Type B pancreatic cell (in vitro differentiated cells): ENCODE results near the gene USP7. TPM values are rescaled to one million over a fixed set of nuclear protein-coding genes. Genes with fewer than 3 reads are reported as not detected.

Source experiments
- DNase-seq: peaks from one replicate; pipeline ENCODE4 v3.0.0; 2021; ENCODE audit warnings: mixed read lengths; ENCODE audit not compliant: unreplicated experiment; ENCODE audit errors: extremely low spot score
- H3K27ac Mint-ChIP-seq: 2 replicates; pipeline ENCODE4 v1.8.0; 2021; ENCODE audit warnings: mild to moderate bottlenecking, mixed read lengths
- H3K27me3 Mint-ChIP-seq: 2 replicates; pipeline ENCODE4 v1.8.0; 2021; ENCODE audit warnings: mixed read lengths
- H3K36me3 Mint-ChIP-seq: 2 replicates; pipeline ENCODE4 v1.8.0; 2021; ENCODE audit warnings: mixed read lengths
- H3K4me1 Mint-ChIP-seq: one replicate; pipeline ENCODE4 v1.8.0; 2021; ENCODE audit warnings: mixed read lengths; ENCODE audit not compliant: unreplicated experiment
- H3K4me3 Mint-ChIP-seq: 2 replicates; pipeline ENCODE4 v1.8.0; 2021; ENCODE audit warnings: mild to moderate bottlenecking, mixed read lengths
- H3K9me3 Mint-ChIP-seq: 2 replicates; pipeline ENCODE4 v1.8.0; 2021; ENCODE audit warnings: mixed read lengths
- long read RNA-seq: library from polyadenylated mRNA; unstranded; transcript quantifications from one replicate; pipeline ENCODE4 v2.0.0, GENCODE V29; 2020
- total RNA-seq: library from RNA; stranded (reverse); gene quantifications from 2 replicates; pipeline ENCODE4 v1.2.1, GENCODE V29; 2021; ENCODE audit warnings: low replicate concordance
- TF ChIP-seq, protein P1 (sequence below): fragments of 200-600 bp; sonication (generic); conservative IDR thresholded peaks from 2 replicates; pipeline ENCODE4 v1.5.0; 2021; ENCODE audit warnings: antibody characterized with exemption, mild to moderate bottlenecking

USP7 gene
- total RNA-seq, result 106 and 118 TPM in 2 replicates
- long read RNA-seq, full-length matches to known transcripts, result 1 of 44 reads
- long read RNA-seq, partial matches to known transcripts, result 39 of 44 reads
- long read RNA-seq, other reads (novel, unspliced or antisense), result 4 of 44 reads

- DNase-seq, result peak; percentile 94
- TF ChIP-seq, protein P1, sequence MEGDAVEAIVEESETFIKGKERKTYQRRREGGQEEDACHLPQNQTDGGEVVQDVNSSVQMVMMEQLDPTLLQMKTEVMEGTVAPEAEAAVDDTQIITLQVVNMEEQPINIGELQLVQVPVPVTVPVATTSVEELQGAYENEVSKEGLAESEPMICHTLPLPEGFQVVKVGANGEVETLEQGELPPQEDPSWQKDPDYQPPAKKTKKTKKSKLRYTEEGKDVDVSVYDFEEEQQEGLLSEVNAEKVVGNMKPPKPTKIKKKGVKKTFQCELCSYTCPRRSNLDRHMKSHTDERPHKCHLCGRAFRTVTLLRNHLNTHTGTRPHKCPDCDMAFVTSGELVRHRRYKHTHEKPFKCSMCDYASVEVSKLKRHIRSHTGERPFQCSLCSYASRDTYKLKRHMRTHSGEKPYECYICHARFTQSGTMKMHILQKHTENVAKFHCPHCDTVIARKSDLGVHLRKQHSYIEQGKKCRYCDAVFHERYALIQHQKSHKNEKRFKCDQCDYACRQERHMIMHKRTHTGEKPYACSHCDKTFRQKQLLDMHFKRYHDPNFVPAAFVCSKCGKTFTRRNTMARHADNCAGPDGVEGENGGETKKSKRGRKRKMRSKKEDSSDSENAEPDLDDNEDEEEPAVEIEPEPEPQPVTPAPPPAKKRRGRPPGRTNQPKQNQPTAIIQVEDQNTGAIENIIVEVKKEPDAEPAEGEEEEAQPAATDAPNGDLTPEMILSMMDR, result no peak
- Mint-ChIP-seq H3K27me3 (peaks cover 16% of the 10 kb centered on the region), H3K4me1 (peaks cover 41% of the 10 kb centered on the region), H3K36me3 (no peaks in the 10 kb centered on the region), H3K9me3 (no peaks in the 10 kb centered on the region), H3K4me3 (peak within 1 kb of the TSS; percentile 89), H3K27ac (peak within 1 kb of the TSS; percentile 77)
Measured at GRCh38 chr16:8963821-8964441, at the start of gene USP7. USP7 (minus strand) TSS chr16:8963906; CDS start chr16:8963285, 621 bp downstream.

DNA sequence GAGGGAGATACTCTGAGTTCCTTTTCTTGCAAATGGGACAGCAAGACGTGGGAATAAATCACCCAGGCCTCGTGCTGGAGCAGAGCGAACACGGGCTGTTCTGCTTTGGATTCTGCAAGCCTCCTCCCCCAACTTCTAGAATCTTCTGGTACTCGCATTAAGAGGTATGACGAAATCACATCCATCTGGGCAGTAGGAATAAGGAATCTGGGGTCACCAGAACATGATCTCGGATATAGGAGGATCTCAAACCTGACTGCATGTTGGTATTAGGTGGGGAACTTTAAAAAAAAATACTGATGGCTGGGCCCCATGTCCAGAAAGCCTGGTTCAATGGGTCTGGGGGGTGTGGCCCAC, 49.8 kb upstream of the USP7 start:
- Mint-ChIP-seq H3K4me1 (peaks cover under 1% of the 10 kb centered on the region), H3K36me3 (no peaks in the 10 kb centered on the region), H3K9me3 (no peaks in the 10 kb centered on the region), H3K27me3 (peaks cover 6% of the 10 kb centered on the region), H3K27ac (no peak overlapping the region), H3K4me3 (no peak overlapping the region)
- TF ChIP-seq, protein P1, result no peak
- no peak for DNase-seq

DNA sequence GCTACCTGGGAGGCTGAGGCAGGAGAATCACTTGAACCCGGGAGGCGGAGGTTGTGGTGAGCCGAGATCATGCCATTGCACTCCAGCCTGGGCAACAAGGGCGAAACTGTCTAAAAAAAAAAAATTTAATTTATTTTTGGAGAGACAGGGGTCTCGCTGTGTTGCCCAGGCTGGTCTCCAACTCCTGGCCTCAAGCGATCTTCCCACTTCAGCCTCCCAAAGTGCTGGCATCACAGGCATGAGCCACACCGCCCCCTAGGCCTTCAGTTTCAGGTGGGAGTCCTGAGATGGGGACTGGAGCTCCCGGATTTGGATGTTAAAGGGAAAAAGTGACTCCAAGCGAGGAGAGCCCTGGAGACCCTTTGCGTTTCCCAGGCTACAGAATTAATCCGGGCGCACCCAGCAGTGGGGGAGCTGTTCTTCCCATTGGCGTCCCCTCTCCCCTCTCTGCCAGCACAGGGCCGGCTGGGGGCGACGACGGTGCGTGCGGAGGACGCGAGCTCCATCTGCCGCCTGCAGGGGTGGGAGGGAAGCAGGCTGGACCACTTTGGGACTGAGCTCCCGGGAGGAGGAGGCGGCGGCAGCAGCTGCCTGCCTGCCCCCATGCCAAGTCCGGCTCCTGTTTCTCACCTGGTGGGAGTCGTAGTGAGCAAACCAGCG, 49.3 kb upstream of the USP7 start:
- no peak for DNase-seq
- H3K27ac Mint-ChIP-seq, result no peak overlapping the region
- H3K36me3 Mint-ChIP-seq, result no peaks in the 10 kb centered on the region
- H3K27me3 Mint-ChIP-seq, result peaks cover 6% of the 10 kb centered on the region
- H3K4me3 Mint-ChIP-seq, result no peak overlapping the region
- H3K9me3 Mint-ChIP-seq, result no peaks in the 10 kb centered on the region
- peaks cover 3% of the 10 kb centered on the region for H3K4me1 Mint-ChIP-seq
- TF ChIP-seq, protein P1, result peak; percentile 44

GRCh38 chr16:9012330-9012729, 48.6 kb upstream of the USP7 start:
- Mint-ChIP-seq H3K36me3 (no peaks in the 10 kb centered on the region), H3K27ac (no peak overlapping the region), H3K4me3 (no peak overlapping the region), H3K4me1 (peaks cover 5% of the 10 kb centered on the region), H3K27me3 (peaks cover 6% of the 10 kb centered on the region), H3K9me3 (no peaks in the 10 kb centered on the region)
- DNase-seq, result no peak
- TF ChIP-seq, protein P1, result no peak

GRCh38 chr16:9008601-9009260, 45.0 kb upstream of the USP7 start:
- DNase-seq, result peak; percentile 75
- TF ChIP-seq, protein P1, result peak; percentile 90
- Mint-ChIP-seq H3K9me3 (no peaks in the 10 kb centered on the region), H3K27ac (no peak overlapping the region), H3K27me3 (peaks cover 6% of the 10 kb centered on the region), H3K4me1 (peaks cover 10% of the 10 kb centered on the region), H3K4me3 (peak overlapping the region; percentile 11), H3K36me3 (no peaks in the 10 kb centered on the region)
